Right atrium auricular region (tissue), 2 donors: ENCODE data around the gene RNU1-1. TPM values are rescaled to one million over a fixed set of nuclear protein-coding genes. Genes with fewer than 3 reads are reported as not detected.
"Not testable (repeated sequence)": the region's sequence is repeated elsewhere in the genome, so short reads cannot be mapped to it uniquely, and the experiment has no call there.

ENCODE experiments used
- DNase-seq: peaks from one replicate; pipeline ENCODE4 v3.0.0-alpha.2; 2019; ENCODE audit warnings: low spot score
- H3K27ac ChIP-seq, 2 donors: fragments of 200-600 bp; sonication (generic); 1 replicate in 1 of 2; 2 replicates in 1 of 2; pipeline ENCODE4 v1.5.1; 2016 to 2019
- H3K27me3 ChIP-seq, 2 donors: fragments of 200-600 bp; sonication (generic); one replicate each; pipeline versions ENCODE4 v1.5.1 to v1.6.0; 2017 to 2019
- H3K36me3 ChIP-seq: fragments of 200-600 bp; sonication (generic); one replicate; pipeline ENCODE4 v1.5.1; 2016
- H3K4me1 ChIP-seq, 2 donors: fragments of 200-600 bp; sonication (generic); one replicate each; pipeline versions ENCODE4 v1.5.1 to v1.6.0; 2017 to 2019
- H3K4me3 ChIP-seq, 2 donors: fragments of 200-600 bp; sonication (generic); 1 replicate in 1 of 2; 2 replicates in 1 of 2; pipeline ENCODE4 v1.5.1; 2017 to 2019; ENCODE audit warnings: mild to moderate bottlenecking in 1 of 2, moderate library complexity in 1 of 2
- H3K9me3 ChIP-seq, 2 donors: fragments of 200-600 bp; sonication (generic); one replicate each; pipeline ENCODE4 v1.5.1; 2019
- CTCF ChIP-seq, 2 donors: fragments of 200-600 bp; sonication (generic); IDR thresholded peaks; one replicate each; pipeline ENCODE4 v1.5.1; 2019; ENCODE audit warnings: antibody characterized with exemption in 2 of 2
- total RNA-seq, 2 donors: library from RNA; depleted of rRNA; stranded (reverse); fragments of >200 nt; gene quantifications; one replicate each; pipeline ENCODE4 v1.1.0, GENCODE V29; 2016

RNU1-1 gene
- total RNA-seq, 2 donors from 2014 or later = not detected

GRCh38 chr1:16484931-16485330 lies 29.2 kb downstream of the RNU1-1 start:
- Histone ChIP-seq H3K27ac (no peak overlapping the region), H3K4me3 (no peak overlapping the region), H3K9me3 (no peaks in the 10 kb centered on the region), H3K27me3 (no peaks in the 10 kb centered on the region), H3K36me3 (peaks cover 49% of the 10 kb centered on the region), H3K4me1 (no peaks in the 10 kb centered on the region)
- DNase-seq = no peak
- TF ChIP-seq CTCF (IDR thresholded peaks at IDR 0.05) = no peak

- no peaks in the 10 kb centered on the region for H3K27me3 ChIP-seq
- no peak overlapping the region for H3K27ac ChIP-seq
- H3K4me3 ChIP-seq = no peak overlapping the region
- peaks cover 44% of the 10 kb centered on the region for H3K36me3 ChIP-seq
- no peak for DNase-seq
- H3K9me3 ChIP-seq = no peaks in the 10 kb centered on the region
- no peaks in the 10 kb centered on the region for H3K4me1 ChIP-seq
- TF ChIP-seq CTCF (IDR thresholded peaks at IDR 0.05) = no peak
Observed at GRCh38 chr1:16484501-16484835, 29.6 kb downstream of the RNU1-1 start.

GRCh38 chr1:16483639-16484500 lies 30.2 kb downstream of the RNU1-1 start:
- not testable (repeated sequence) for H3K27me3 ChIP-seq, DNase-seq
- H3K36me3 ChIP-seq = peaks cover 43% of the 10 kb centered on the region

GRCh38 chr1:16483146-16483545 lies 30.9 kb downstream of the RNU1-1 start:
- H3K36me3 ChIP-seq = peaks cover 50% of the 10 kb centered on the region
- H3K4me1 ChIP-seq, H3K4me3 ChIP-seq, H3K27me3 ChIP-seq, DNase-seq, H3K9me3 ChIP-seq, H3K27ac ChIP-seq: not testable (repeated sequence)

More at GRCh38 chr1:16483639-16484500, 30.2 kb downstream of the RNU1-1 start:
- not testable (repeated sequence) for H3K4me3 ChIP-seq, H3K4me1 ChIP-seq, H3K9me3 ChIP-seq, H3K27ac ChIP-seq

GRCh38 chr1:16478091-16478490 lies 36.0 kb downstream of the RNU1-1 start:
- no peaks in the 10 kb centered on the region for H3K4me1 ChIP-seq
- no peak overlapping the region for H3K27ac ChIP-seq
- H3K4me3 ChIP-seq = no peak overlapping the region
- DNase-seq = no peak
- TF ChIP-seq CTCF (IDR thresholded peaks at IDR 0.05) = no peak
- H3K36me3 ChIP-seq = peaks cover 64% of the 10 kb centered on the region
- H3K9me3 ChIP-seq = no peaks in the 10 kb centered on the region
- no peaks in the 10 kb centered on the region for H3K27me3 ChIP-seq

- H3K9me3 ChIP-seq, H3K4me3 ChIP-seq, H3K27ac ChIP-seq, H3K27me3 ChIP-seq, H3K4me1 ChIP-seq, DNase-seq: not testable (repeated sequence)
- H3K36me3 ChIP-seq = peaks cover 47% of the 10 kb centered on the region
Observed at GRCh38 chr1:16475771-16476770, 38.0 kb downstream of the RNU1-1 start.

- H3K27ac ChIP-seq, H3K4me1 ChIP-seq, H3K4me3 ChIP-seq, H3K9me3 ChIP-seq, DNase-seq, H3K27me3 ChIP-seq: not testable (repeated sequence)
- H3K36me3 ChIP-seq = peaks cover 47% of the 10 kb centered on the region
Observed at GRCh38 chr1:16474891-16475290, 39.2 kb downstream of the RNU1-1 start.
